ENCODE results near the gene EFHD1. TPM values are rescaled to one million over a fixed set of nuclear protein-coding genes. Genes with fewer than 3 reads are reported as not detected.

Gene EFHD1
- total and polyA plus RNA-seq, 2 experiments from 2014 or later: 3.4 to 6.4 TPM

- ATAC-seq (no peak), DNase-seq (ENCODE audit: low spot score) (no peak)
- no peak overlapping the region for H3K4me3 ChIP-seq
- H3K4me3 Mint-ChIP-seq: no peak overlapping the region
- H3K9me3 Mint-ChIP-seq: no peaks in the 10 kb centered on the region
- peaks cover 64% of the 10 kb centered on the region for H4K20me1 ChIP-seq (replicated peaks; ENCODE audit: insufficient read depth)
- H3K4me2 ChIP-seq: no peak overlapping the region
- peaks cover 2% of the 10 kb centered on the region for H3K27me3 Mint-ChIP-seq (ENCODE audit: insufficient read depth, low read depth, poor library complexity)
- H3K27me3 ChIP-seq (ENCODE audit: insufficient read depth): no peaks in the 10 kb centered on the region
- H3K9me2 ChIP-seq (ENCODE audit: insufficient read depth): no peaks in the 10 kb centered on the region
- peaks cover 3% of the 10 kb centered on the region; the same call in 1 of the 3 replicates for H3K4me1 Mint-ChIP-seq
- H3F3A ChIP-seq (replicated peaks; ENCODE audit: low read depth): no peaks in the 10 kb centered on the region
- H2AFZ ChIP-seq: no peak overlapping the region
- peaks cover 37% of the 10 kb centered on the region; the same call in 2 of the 3 replicates for H3K36me3 Mint-ChIP-seq (ENCODE audit: low read depth)
- peaks cover 96% of the 10 kb centered on the region for H3K79me2 ChIP-seq (replicated peaks; ENCODE audit: insufficient read depth)
- H3K27ac ChIP-seq (ENCODE audit: low read depth): no peak overlapping the region; the same call in 1 of the 2 replicates
- peak overlapping the region; percentile 21; the same call in 1 of the 2 replicates for H3K27ac Mint-ChIP-seq
- H3K4me1 ChIP-seq (ENCODE audit: insufficient read depth): no peaks in the 10 kb centered on the region
- 0 out of 2 replicates have a peak, but pooled peaks cover 3% of the 10 kb centered on the region for H3K36me3 ChIP-seq (ENCODE audit: insufficient read depth)
- TF ChIP-seq, protein P1, sequence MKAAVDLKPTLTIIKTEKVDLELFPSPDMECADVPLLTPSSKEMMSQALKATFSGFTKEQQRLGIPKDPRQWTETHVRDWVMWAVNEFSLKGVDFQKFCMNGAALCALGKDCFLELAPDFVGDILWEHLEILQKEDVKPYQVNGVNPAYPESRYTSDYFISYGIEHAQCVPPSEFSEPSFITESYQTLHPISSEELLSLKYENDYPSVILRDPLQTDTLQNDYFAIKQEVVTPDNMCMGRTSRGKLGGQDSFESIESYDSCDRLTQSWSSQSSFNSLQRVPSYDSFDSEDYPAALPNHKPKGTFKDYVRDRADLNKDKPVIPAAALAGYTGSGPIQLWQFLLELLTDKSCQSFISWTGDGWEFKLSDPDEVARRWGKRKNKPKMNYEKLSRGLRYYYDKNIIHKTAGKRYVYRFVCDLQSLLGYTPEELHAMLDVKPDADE (IDR thresholded peaks at IDR 0.05): no peak
- TF ChIP-seq, protein P2, sequence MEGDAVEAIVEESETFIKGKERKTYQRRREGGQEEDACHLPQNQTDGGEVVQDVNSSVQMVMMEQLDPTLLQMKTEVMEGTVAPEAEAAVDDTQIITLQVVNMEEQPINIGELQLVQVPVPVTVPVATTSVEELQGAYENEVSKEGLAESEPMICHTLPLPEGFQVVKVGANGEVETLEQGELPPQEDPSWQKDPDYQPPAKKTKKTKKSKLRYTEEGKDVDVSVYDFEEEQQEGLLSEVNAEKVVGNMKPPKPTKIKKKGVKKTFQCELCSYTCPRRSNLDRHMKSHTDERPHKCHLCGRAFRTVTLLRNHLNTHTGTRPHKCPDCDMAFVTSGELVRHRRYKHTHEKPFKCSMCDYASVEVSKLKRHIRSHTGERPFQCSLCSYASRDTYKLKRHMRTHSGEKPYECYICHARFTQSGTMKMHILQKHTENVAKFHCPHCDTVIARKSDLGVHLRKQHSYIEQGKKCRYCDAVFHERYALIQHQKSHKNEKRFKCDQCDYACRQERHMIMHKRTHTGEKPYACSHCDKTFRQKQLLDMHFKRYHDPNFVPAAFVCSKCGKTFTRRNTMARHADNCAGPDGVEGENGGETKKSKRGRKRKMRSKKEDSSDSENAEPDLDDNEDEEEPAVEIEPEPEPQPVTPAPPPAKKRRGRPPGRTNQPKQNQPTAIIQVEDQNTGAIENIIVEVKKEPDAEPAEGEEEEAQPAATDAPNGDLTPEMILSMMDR (conservative IDR thresholded peaks at IDR 0.05; ENCODE audit: low read depth in 2 of 2): no peak
- TF ChIP-seq JUNB (IDR thresholded peaks at IDR 0.05; ENCODE audit: unreplicated experiment) (no peak), EZH2phosphoT487 (IDR thresholded peaks at IDR 0.05; ENCODE audit: unreplicated experiment) (no peak), ZNF331 (CRISPR knock-in tag; IDR thresholded peaks at IDR 0.05; ENCODE audit: low read depth) (no peak), ZNF114 (CRISPR knock-in tag; IDR thresholded peaks at IDR 0.05) (no peak), CREB1 (CRISPR knock-in tag; IDR thresholded peaks at IDR 0.05; ENCODE audit: low read depth) (no peak), POLR2AphosphoS5 (IDR thresholded peaks at IDR 0.05; ENCODE audit: low read depth) (no peak), EZH2 (IDR thresholded peaks at IDR 0.05; ENCODE audit: low read depth, unreplicated experiment) (no peak), NANOG (IDR thresholded peaks at IDR 0.05; ENCODE audit: borderline replicate concordance) (no peak), STAT1 (IDR thresholded peaks at IDR 0.05; ENCODE audit: unreplicated experiment) (no peak)
- TF ChIP-seq, protein P3, sequence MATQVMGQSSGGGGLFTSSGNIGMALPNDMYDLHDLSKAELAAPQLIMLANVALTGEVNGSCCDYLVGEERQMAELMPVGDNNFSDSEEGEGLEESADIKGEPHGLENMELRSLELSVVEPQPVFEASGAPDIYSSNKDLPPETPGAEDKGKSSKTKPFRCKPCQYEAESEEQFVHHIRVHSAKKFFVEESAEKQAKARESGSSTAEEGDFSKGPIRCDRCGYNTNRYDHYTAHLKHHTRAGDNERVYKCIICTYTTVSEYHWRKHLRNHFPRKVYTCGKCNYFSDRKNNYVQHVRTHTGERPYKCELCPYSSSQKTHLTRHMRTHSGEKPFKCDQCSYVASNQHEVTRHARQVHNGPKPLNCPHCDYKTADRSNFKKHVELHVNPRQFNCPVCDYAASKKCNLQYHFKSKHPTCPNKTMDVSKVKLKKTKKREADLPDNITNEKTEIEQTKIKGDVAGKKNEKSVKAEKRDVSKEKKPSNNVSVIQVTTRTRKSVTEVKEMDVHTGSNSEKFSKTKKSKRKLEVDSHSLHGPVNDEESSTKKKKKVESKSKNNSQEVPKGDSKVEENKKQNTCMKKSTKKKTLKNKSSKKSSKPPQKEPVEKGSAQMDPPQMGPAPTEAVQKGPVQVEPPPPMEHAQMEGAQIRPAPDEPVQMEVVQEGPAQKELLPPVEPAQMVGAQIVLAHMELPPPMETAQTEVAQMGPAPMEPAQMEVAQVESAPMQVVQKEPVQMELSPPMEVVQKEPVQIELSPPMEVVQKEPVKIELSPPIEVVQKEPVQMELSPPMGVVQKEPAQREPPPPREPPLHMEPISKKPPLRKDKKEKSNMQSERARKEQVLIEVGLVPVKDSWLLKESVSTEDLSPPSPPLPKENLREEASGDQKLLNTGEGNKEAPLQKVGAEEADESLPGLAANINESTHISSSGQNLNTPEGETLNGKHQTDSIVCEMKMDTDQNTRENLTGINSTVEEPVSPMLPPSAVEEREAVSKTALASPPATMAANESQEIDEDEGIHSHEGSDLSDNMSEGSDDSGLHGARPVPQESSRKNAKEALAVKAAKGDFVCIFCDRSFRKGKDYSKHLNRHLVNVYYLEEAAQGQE (IDR thresholded peaks at IDR 0.05; ENCODE audit: unreplicated experiment): no peak
- TF ChIP-seq, protein P4, sequence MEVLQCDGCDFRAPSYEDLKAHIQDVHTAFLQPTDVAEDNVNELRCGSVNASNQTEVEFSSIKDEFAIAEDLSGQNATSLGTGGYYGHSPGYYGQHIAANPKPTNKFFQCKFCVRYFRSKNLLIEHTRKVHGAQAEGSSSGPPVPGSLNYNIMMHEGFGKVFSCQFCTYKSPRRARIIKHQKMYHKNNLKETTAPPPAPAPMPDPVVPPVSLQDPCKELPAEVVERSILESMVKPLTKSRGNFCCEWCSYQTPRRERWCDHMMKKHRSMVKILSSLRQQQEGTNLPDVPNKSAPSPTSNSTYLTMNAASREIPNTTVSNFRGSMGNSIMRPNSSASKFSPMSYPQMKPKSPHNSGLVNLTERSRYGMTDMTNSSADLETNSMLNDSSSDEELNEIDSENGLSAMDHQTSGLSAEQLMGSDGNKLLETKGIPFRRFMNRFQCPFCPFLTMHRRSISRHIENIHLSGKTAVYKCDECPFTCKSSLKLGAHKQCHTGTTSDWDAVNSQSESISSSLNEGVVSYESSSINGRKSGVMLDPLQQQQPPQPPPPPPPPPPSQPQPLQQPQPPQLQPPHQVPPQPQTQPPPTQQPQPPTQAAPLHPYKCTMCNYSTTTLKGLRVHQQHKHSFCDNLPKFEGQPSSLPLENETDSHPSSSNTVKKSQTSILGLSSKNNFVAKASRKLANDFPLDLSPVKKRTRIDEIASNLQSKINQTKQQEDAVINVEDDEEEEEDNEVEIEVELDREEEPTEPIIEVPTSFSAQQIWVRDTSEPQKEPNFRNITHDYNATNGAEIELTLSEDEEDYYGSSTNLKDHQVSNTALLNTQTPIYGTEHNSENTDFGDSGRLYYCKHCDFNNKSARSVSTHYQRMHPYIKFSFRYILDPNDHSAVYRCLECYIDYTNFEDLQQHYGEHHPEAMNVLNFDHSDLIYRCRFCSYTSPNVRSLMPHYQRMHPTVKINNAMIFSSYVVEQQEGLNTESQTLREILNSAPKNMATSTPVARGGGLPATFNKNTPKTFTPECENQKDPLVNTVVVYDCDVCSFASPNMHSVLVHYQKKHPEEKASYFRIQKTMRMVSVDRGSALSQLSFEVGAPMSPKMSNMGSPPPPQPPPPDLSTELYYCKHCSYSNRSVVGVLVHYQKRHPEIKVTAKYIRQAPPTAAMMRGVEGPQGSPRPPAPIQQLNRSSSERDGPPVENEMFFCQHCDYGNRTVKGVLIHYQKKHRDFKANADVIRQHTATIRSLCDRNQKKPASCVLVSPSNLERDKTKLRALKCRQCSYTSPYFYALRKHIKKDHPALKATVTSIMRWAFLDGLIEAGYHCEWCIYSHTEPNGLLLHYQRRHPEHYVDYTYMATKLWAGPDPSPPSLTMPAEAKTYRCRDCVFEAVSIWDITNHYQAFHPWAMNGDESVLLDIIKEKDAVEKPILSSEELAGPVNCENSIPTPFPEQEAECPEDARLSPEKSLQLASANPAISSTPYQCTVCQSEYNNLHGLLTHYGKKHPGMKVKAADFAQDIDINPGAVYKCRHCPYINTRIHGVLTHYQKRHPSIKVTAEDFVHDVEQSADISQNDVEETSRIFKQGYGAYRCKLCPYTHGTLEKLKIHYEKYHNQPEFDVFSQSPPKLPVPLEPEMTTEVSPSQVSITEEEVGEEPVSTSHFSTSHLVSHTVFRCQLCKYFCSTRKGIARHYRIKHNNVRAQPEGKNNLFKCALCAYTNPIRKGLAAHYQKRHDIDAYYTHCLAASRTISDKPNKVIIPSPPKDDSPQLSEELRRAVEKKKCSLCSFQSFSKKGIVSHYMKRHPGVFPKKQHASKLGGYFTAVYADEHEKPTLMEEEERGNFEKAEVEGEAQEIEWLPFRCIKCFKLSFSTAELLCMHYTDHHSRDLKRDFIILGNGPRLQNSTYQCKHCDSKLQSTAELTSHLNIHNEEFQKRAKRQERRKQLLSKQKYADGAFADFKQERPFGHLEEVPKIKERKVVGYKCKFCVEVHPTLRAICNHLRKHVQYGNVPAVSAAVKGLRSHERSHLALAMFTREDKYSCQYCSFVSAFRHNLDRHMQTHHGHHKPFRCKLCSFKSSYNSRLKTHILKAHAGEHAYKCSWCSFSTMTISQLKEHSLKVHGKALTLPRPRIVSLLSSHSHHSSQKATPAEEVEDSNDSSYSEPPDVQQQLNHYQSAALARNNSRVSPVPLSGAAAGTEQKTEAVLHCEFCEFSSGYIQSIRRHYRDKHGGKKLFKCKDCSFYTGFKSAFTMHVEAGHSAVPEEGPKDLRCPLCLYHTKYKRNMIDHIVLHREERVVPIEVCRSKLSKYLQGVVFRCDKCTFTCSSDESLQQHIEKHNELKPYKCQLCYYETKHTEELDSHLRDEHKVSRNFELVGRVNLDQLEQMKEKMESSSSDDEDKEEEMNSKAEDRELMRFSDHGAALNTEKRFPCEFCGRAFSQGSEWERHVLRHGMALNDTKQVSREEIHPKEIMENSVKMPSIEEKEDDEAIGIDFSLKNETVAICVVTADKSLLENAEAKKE (CRISPR knock-in tag; IDR thresholded peaks at IDR 0.05): no peak
Observed at GRCh38 chr2:232721882-232722281, 88.5 kb downstream of the EFHD1 start.

Data from GM23338 (cell line).